IMR-90 (cell line): Measurements from ENCODE around the gene PNMA5. TPM values are rescaled to one million over a fixed set of nuclear protein-coding genes. Genes with fewer than 3 reads are reported as not detected.

Source experiments
- ATAC-seq: fragments of 200-7000 bp; cut with Tn5 transposase; 2 replicates; pipeline ENCODE4 v1.9.1; 2020; ENCODE audit warnings: low read depth, mild to moderate bottlenecking, moderate library complexity
- BruUV-seq: library from RNA; stranded (reverse); fragments of 400-500 nt; replicated peaks from 2 replicates; lab custom pipeline; 2021; lab: Mats Ljungman, UMichigan
- CTCF ChIA-PET: fragments of 300-600 bp; formaldehyde crosslinking; extraction: SDS; loops from one replicate; lab custom pipeline; 2021; ENCODE audit warnings: antibody characterized with exemption; lab: Yijun Ruan, JAX
- POLR2A ChIA-PET: fragments of 300-600 bp; sonication (Branson Sonifier 250); formaldehyde crosslinking; loops from one replicate; lab custom pipeline; 2022; ENCODE audit warnings: antibody characterized with exemption; ENCODE audit not compliant: unreplicated experiment; lab: Charles Lee
- DNase-seq: peaks from one replicate; pipeline ENCODE4 v3.0.0; 2013
- H2AFZ ChIP-seq: replicated peaks from 2 replicates; pipeline ENCODE3; 2013; ENCODE audit warnings: low read length, mild to moderate bottlenecking; ENCODE audit not compliant: poor library complexity
- H2AK5ac ChIP-seq: 2 replicates; pipeline ENCODE4 v1.6.1; 2013; ENCODE audit warnings: low read depth, low read length, inconsistent platforms
- H2AK9ac ChIP-seq: replicated peaks from 2 replicates; pipeline ENCODE3; 2013; ENCODE audit warnings: mild to moderate bottlenecking, low read depth, low read length, moderate library complexity; ENCODE audit not compliant: poor library complexity
- H2BK120ac ChIP-seq: 2 replicates; pipeline ENCODE4 v1.6.1; 2013; ENCODE audit warnings: low read depth, low read length, inconsistent platforms
- H2BK15ac ChIP-seq: 3 replicates; pipeline ENCODE4 v1.6.1; 2013; ENCODE audit warnings: low read depth, low read length, inconsistent platforms
- H2BK20ac ChIP-seq: 2 replicates; pipeline ENCODE4 v1.6.1; 2013; ENCODE audit warnings: low read depth, mild to moderate bottlenecking, inconsistent platforms, low read length, moderate library complexity
- H2BK5ac ChIP-seq: 2 replicates; pipeline ENCODE4 v1.6.1; 2013; ENCODE audit warnings: mild to moderate bottlenecking, low read depth, low read length, inconsistent platforms; ENCODE audit not compliant: poor library complexity, severe bottlenecking
- H3K14ac ChIP-seq: replicated peaks from 2 replicates; pipeline ENCODE4 v1.6.1; 2013; ENCODE audit warnings: low read depth, low read length, inconsistent platforms
- H3K18ac ChIP-seq: 2 replicates; pipeline ENCODE4 v1.6.1; 2013; ENCODE audit warnings: low read depth, low read length, control low read depth
- H3K23ac ChIP-seq: 2 replicates; pipeline ENCODE4 v1.6.1; 2013; ENCODE audit warnings: low read depth, low read length, inconsistent platforms
- H3K27ac ChIP-seq: 2 replicates; pipeline ENCODE4 v1.5.1; 2013; ENCODE audit warnings: mild to moderate bottlenecking, control low read depth, low read length; ENCODE audit not compliant: insufficient read depth
- H3K27me3 ChIP-seq: 2 replicates; pipeline ENCODE4 v1.6.1; 2013; ENCODE audit warnings: low read length; ENCODE audit not compliant: control insufficient read depth, insufficient read depth
- H3K36me3 ChIP-seq: 2 replicates; pipeline ENCODE4 v1.6.1; 2013; ENCODE audit warnings: low read length, mixed read lengths; ENCODE audit not compliant: control insufficient read depth, insufficient read depth
- H3K4ac ChIP-seq: 2 replicates; pipeline ENCODE4 v1.6.1; 2013; ENCODE audit warnings: low read depth, low read length, inconsistent platforms
- H3K4me1 ChIP-seq: 2 replicates; pipeline ENCODE4 v1.6.1; 2013; ENCODE audit warnings: low read length, mixed read lengths; ENCODE audit not compliant: control insufficient read depth, insufficient read depth
- H3K4me2 ChIP-seq: 2 replicates; pipeline ENCODE4 v1.6.1; 2013; ENCODE audit warnings: low read depth, mild to moderate bottlenecking, control low read depth, low read length, moderate library complexity
- H3K4me3 ChIP-seq: 2 replicates; pipeline ENCODE4 v1.5.1; 2013; ENCODE audit warnings: low read depth, mild to moderate bottlenecking, control low read depth, low read length, moderate library complexity; ENCODE audit not compliant: insufficient read depth
- H3K56ac ChIP-seq: 2 replicates; pipeline ENCODE4 v1.6.1; 2013; ENCODE audit warnings: low read length, inconsistent platforms; ENCODE audit not compliant: insufficient read depth; ENCODE audit errors: extremely low read depth
- H3K79me1 ChIP-seq, 2 experiments: 2 replicates each; pipeline ENCODE4 v1.6.1; 2013; ENCODE audit warnings: low read length in 2 of 2, inconsistent platforms in 1 of 2, low read depth in 1 of 2
- H3K9ac ChIP-seq: 2 replicates; pipeline ENCODE4 v1.6.1; 2013; ENCODE audit warnings: low read depth, low read length, control low read depth
- H3K9me1 ChIP-seq: 2 replicates; pipeline ENCODE4 v1.6.1; 2013; ENCODE audit warnings: low read length, inconsistent platforms; ENCODE audit not compliant: insufficient read depth
- H3K9me3 ChIP-seq: 2 replicates; pipeline ENCODE4 v1.6.1; 2013; ENCODE audit warnings: low read length; ENCODE audit not compliant: control insufficient read depth, insufficient read depth
- H4K20me1 ChIP-seq: 2 replicates; pipeline ENCODE4 v1.6.1; 2013; ENCODE audit warnings: low read length, inconsistent platforms; ENCODE audit not compliant: insufficient read depth
- H4K5ac ChIP-seq: 2 replicates; pipeline ENCODE4 v1.6.1; 2013; ENCODE audit warnings: mild to moderate bottlenecking, low read depth, low read length, control low read depth
- H4K8ac ChIP-seq, 2 experiments: 2 replicates each; pipeline ENCODE4 v1.6.1; 2013; ENCODE audit warnings: low read depth in 2 of 2, low read length in 2 of 2, control low read depth in 1 of 2, inconsistent platforms in 1 of 2
- H4K91ac ChIP-seq: 2 replicates; pipeline ENCODE4 v1.6.1; 2013; ENCODE audit warnings: low read depth, low read length, inconsistent platforms; ENCODE audit not compliant: insufficient read depth
- BHLHE40 ChIP-seq: fragments of 150-350 bp; IDR thresholded peaks from 2 replicates; pipeline ENCODE4 v1.6.1; 2016; ENCODE audit warnings: mild to moderate bottlenecking, low read depth, low read length
- CEBPB ChIP-seq: IDR thresholded peaks from 2 replicates; pipeline ENCODE4 v1.6.1; 2012; ENCODE audit warnings: low read depth, low read length, improper control_type of control experiment
- CHD1 ChIP-seq: IDR thresholded peaks from 2 replicates; pipeline ENCODE4 v1.6.1; 2012; ENCODE audit warnings: low read depth, low read length, improper control_type of control experiment
- ELK1 ChIP-seq: fragments of 150-350 bp; IDR thresholded peaks from 2 replicates; pipeline ENCODE4 v1.6.1; 2016; ENCODE audit warnings: low read depth, mild to moderate bottlenecking, low read length, moderate library complexity, borderline replicate concordance
- FOS ChIP-seq: fragments of 150-350 bp; IDR thresholded peaks from 2 replicates; pipeline ENCODE4 v1.6.1; 2016; ENCODE audit warnings: low read depth, low read length
- MAFK ChIP-seq: IDR thresholded peaks from 2 replicates; pipeline ENCODE4 v1.6.1; 2012; ENCODE audit warnings: low read depth, low read length, improper control_type of control experiment
- MAZ ChIP-seq: IDR thresholded peaks from 2 replicates; pipeline ENCODE4 v1.6.1; 2012; ENCODE audit warnings: low read depth, mild to moderate bottlenecking, low read length, improper control_type of control experiment, moderate library complexity, borderline replicate concordance
- MXI1 ChIP-seq: IDR thresholded peaks from 2 replicates; pipeline ENCODE4 v1.6.1; 2012; ENCODE audit warnings: low read depth, mild to moderate bottlenecking, low read length, moderate library complexity, borderline replicate concordance
- NFE2L2 ChIP-seq: fragments of 150-350 bp; IDR thresholded peaks from 2 replicates; pipeline ENCODE4 v1.6.1; 2016; ENCODE audit warnings: low read depth, mild to moderate bottlenecking, low read length
- POLR2A ChIP-seq: IDR thresholded peaks from 2 replicates; pipeline ENCODE4 v1.6.1; 2012; ENCODE audit warnings: mild to moderate bottlenecking, low read depth, low read length
- RAD21 ChIP-seq: IDR thresholded peaks from 2 replicates; pipeline ENCODE4 v1.6.1; 2012; ENCODE audit warnings: low read length, improper control_type of control experiment
- RCOR1 ChIP-seq: IDR thresholded peaks from 2 replicates; pipeline ENCODE4 v1.6.1; 2012; ENCODE audit warnings: mild to moderate bottlenecking, low read length, improper control_type of control experiment; ENCODE audit not compliant: insufficient replicate concordance
- RFX5 ChIP-seq: IDR thresholded peaks from 2 replicates; pipeline ENCODE4 v1.8.0; 2012; ENCODE audit warnings: low read depth, mild to moderate bottlenecking, low read length, moderate library complexity
- SMC3 ChIP-seq: fragments of 150-350 bp; IDR thresholded peaks from 2 replicates; pipeline ENCODE4 v1.6.1; 2016; ENCODE audit warnings: low read depth, mild to moderate bottlenecking, antibody characterized with exemption, low read length, moderate library complexity
- USF2 ChIP-seq: fragments of 150-350 bp; IDR thresholded peaks from 2 replicates; pipeline ENCODE4 v1.6.1; 2017; ENCODE audit warnings: mild to moderate bottlenecking, antibody characterized with exemption, low read length, low read depth
- WGBS, 2 experiments: methylation state at CpG; one replicate each; pipeline versions ENCODE4 v1.1.5 to v1.1.7; 2013; ENCODE audit warnings: missing lambda C conversion rate in 2 of 2; ENCODE audit not compliant: insufficient read length in 1 of 2; ENCODE audit errors: extremely low coverage in 2 of 2; 5-methylcytosine and 5-hydroxymethylcytosine counted together
- dilution Hi-C: fragments of 300-500 bp; cut with HindIII; formaldehyde crosslinking; loops from one replicate; pipeline ENCODE4 v1.14.3; 2018; ENCODE audit warnings: low sequenced_read_pairs; ENCODE audit not compliant: unreplicated experiment
- in situ Hi-C: fragments of 300-500 bp; cut with MboI; formaldehyde crosslinking; loops from 3 replicates; pipeline ENCODE4 v1.14.3; 2019; ENCODE audit warnings: low sequenced_read_pairs, inconsistent platforms, mixed read lengths
- intact Hi-C: fragments of 100-400 bp; cut with micrococcal nuclease; formaldehyde crosslinking; loops from 2 replicates; pipeline ENCODE4 v1.10.0; 2022
- polyA plus RNA-seq, 3 experiments: library from polyadenylated mRNA; depleted of rRNA; stranded (reverse); fragments of >200 nt; gene quantifications; 2 replicates each; pipeline ENCODE4 v1.2.3, GENCODE V29; 2012; ENCODE audit warnings: low replicate concordance in 1 of 3
- total RNA-seq: library from RNA; depleted of rRNA; stranded (reverse); fragments of >200 nt; gene quantifications from 2 replicates; pipeline ENCODE4 v1.2.3, GENCODE V29; 2012
- TF ChIP-seq, protein P1 (sequence below): conservative IDR thresholded peaks from 2 replicates; pipeline ENCODE4 v1.5.1; 2012; ENCODE audit warnings: mild to moderate bottlenecking, low read depth, low read length, improper control_type of control experiment

The PNMA5 gene
- total and polyA plus RNA-seq, 2 of the 4 experiments (the other 2 are of a cell fraction) = not detected

DNA sequence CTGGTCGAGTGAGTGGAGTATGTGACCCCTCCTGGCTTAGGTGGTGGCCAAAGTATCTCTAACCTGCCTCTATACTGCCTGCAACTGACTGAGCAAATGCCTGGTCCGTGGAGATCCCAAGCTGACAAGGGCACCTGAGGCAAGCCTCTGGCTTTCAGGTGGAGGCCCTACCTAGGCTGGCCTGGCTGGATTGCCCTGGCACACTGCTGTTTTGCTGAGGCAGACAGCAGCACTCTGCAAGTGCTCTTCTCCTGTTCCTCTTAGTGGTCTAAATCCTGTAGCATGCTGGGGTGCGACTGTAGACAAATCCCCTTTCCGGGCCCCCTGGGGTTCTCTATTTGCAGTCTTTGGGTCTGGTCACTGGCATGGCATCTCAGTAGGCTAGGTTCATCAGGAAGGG is 44.8 kb downstream of the PNMA5 start:
- Histone ChIP-seq H3K9me1 (no peaks in the 10 kb centered on the region), H3K23ac (no peak overlapping the region), H2AFZ (no peak overlapping the region), H4K20me1 (no peaks in the 10 kb centered on the region), H3K36me3 (no peaks in the 10 kb centered on the region), H3K27ac (no peak overlapping the region), H3K56ac (no peak overlapping the region), H2BK20ac (no peak overlapping the region), H2BK120ac (no peak overlapping the region), H2AK5ac (no peak overlapping the region), H3K4me3 (no peak overlapping the region), H4K91ac (no peak overlapping the region), H3K18ac (no peak overlapping the region), H3K14ac (no peak overlapping the region), H4K8ac (no peak overlapping the region), H3K4me2 (no peak overlapping the region), H3K4ac (no peak overlapping the region), H4K5ac (no peak overlapping the region), H3K9ac (no peak overlapping the region), H2AK9ac (no peak overlapping the region), H3K4me1 (no peaks in the 10 kb centered on the region), H3K9me3 (no peaks in the 10 kb centered on the region), H2BK15ac (no peak overlapping the region), H3K79me1 (no peaks in the 10 kb centered on the region), H3K27me3 (peaks cover 1% of the 10 kb centered on the region; the same call in 1 of the 2 replicates), H2BK5ac (no peak overlapping the region)
- dilution Hi-C loops (no loop called here), in situ Hi-C loops (no loop called here), intact Hi-C loops (no loop called here)
- POLR2A ChIA-PET = no interaction called here
- WGBS, 2 experiments = 60% methylated on average over 3 of the region's 4 CpGs; no CpG with 5 or more reads in 1 of the 2 experiments
- ATAC-seq (no peak), DNase-seq (no peak)
- TF ChIP-seq SMC3 (no peak), FOS (no peak), CHD1 (no peak), NFE2L2 (no peak), RCOR1 (no peak), MAFK (no peak), BHLHE40 (no peak), ELK1 (no peak), CEBPB (no peak), MXI1 (no peak), MAZ (no peak), RFX5 (no peak), RAD21 (no peak), POLR2A (no peak), USF2 (no peak)
- TF ChIP-seq, protein P1, sequence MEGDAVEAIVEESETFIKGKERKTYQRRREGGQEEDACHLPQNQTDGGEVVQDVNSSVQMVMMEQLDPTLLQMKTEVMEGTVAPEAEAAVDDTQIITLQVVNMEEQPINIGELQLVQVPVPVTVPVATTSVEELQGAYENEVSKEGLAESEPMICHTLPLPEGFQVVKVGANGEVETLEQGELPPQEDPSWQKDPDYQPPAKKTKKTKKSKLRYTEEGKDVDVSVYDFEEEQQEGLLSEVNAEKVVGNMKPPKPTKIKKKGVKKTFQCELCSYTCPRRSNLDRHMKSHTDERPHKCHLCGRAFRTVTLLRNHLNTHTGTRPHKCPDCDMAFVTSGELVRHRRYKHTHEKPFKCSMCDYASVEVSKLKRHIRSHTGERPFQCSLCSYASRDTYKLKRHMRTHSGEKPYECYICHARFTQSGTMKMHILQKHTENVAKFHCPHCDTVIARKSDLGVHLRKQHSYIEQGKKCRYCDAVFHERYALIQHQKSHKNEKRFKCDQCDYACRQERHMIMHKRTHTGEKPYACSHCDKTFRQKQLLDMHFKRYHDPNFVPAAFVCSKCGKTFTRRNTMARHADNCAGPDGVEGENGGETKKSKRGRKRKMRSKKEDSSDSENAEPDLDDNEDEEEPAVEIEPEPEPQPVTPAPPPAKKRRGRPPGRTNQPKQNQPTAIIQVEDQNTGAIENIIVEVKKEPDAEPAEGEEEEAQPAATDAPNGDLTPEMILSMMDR = no peak
- BruUV-seq = no TSS peak
- CTCF ChIA-PET = no interaction called here
